Measurements from ENCODE around the gene HIP1R.

GRCh38 chr12:122827258-122827657 is 8.0 kb upstream of the HIP1R start:
- no peak for TF ChIP-seq FOXA1 (IDR thresholded peaks at IDR 0.05)
- TF ChIP-seq SP1 (IDR thresholded peaks at IDR 0.05), result no peak
- no peak for TF ChIP-seq FOXK2 (IDR thresholded peaks at IDR 0.05)
- TF ChIP-seq SUZ12 (IDR thresholded peaks at IDR 0.05), result no peak
- no peak for TF ChIP-seq L3MBTL2 (conservative IDR thresholded peaks at IDR 0.05)
